Measurements from ENCODE around the gene TNNC1. TPM values are rescaled to one million over a fixed set of nuclear protein-coding genes. Genes with fewer than 3 reads are reported as not detected.

Gene TNNC1
- total RNA-seq, 1 experiment from 2014 or later, result 5.6 TPM

DNA sequence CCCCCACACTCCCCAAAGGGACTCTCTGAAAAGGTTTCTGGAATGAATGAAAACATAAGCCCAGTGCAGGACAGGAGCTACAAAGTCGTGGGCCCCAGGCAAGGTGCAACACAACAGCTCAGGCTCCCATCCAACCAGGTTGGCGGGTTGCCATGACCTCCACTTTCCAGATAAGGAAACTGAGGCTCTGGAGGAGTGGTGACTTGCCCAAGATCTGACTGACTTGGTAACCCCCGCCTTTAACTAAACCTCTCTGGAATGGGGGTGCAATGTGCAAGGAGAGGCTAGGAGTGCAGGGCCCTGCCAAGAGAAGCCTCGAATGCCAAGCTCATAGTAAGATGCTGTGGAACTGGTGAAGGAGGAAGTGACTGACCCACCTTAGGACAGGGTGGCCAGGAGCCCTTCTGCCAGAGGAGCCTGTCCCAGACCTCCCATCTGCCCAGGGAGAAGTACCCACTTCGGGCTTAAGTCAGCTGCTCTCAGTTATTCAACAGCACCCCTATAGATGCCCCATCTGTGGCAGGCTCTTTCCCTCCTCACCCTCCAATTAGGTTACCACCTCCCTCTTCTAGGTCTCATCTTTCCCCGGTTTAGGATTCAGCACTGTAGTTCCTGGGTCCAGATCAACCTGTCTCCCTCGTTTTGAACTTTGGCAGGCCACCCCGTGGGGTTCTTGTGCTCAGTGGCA is 553 bp upstream of the TNNC1 start:
- H3K4me3 Mint-ChIP-seq, result peak overlapping the region; percentile 89 to 96
- Histone ChIP-seq H3K27ac (ENCODE audit: insufficient read length, low read depth, low read length) (no peak overlapping the region), H3T11ph (ENCODE audit: low read length) (no peak overlapping the region), H2BK20ac (ENCODE audit: low read depth, low read length, poor library complexity, severe bottlenecking) (no peak overlapping the region), H2BK5ac (ENCODE audit: insufficient read length, low read length) (no peak overlapping the region), H2BK120ac (ENCODE audit: low read depth, low read length, poor library complexity, severe bottlenecking) (no peak overlapping the region), H3K4me1 (ENCODE audit: insufficient read depth, low read length) (no peaks in the 10 kb centered on the region; the same call in 1 of the 2 replicates), H2BK12ac (ENCODE audit: insufficient read length, low read depth, low read length) (no peak overlapping the region), H3K4ac (ENCODE audit: low read depth, low read length) (no peak overlapping the region), H2AFZ (ENCODE audit: low read length) (no peak overlapping the region), H4K91ac (ENCODE audit: insufficient read length, low read depth, low read length) (no peak overlapping the region), H3K9me3 (ENCODE audit: control insufficient read depth, low read depth, low read length) (no peaks in the 10 kb centered on the region), H3K56ac (ENCODE audit: insufficient read length, low read depth, low read length) (no peak overlapping the region), H3K79me2 (ENCODE audit: insufficient read depth, low read length) (peaks cover 4% of the 10 kb centered on the region; the same call in 1 of the 2 replicates), H3K23ac (ENCODE audit: insufficient read length, low read depth, low read length) (no peak overlapping the region), H3K4me2 (ENCODE audit: insufficient read depth, insufficient read length, low read length) (no peak overlapping the region), H3K18ac (ENCODE audit: insufficient read length, low read depth, low read length) (no peak overlapping the region), H3K14ac (ENCODE audit: insufficient read depth, low read length) (no peak overlapping the region), H3K9ac (ENCODE audit: extremely low read depth, insufficient read length, low read length) (no peak overlapping the region), H3K27me3 (ENCODE audit: insufficient read depth, low read length) (no peaks in the 10 kb centered on the region), H2BK15ac (ENCODE audit: low read depth, low read length) (no peak overlapping the region), H4K5ac (ENCODE audit: insufficient read length, low read depth, low read length) (no peak overlapping the region), H2AK5ac (ENCODE audit: insufficient read length, low read length) (no peak overlapping the region), H3K23me2 (ENCODE audit: insufficient read length, low read depth, low read length, poor library complexity, severe bottlenecking) (peaks cover 4% of the 10 kb centered on the region), H4K8ac (replicated peaks; ENCODE audit: insufficient read length, low read depth, low read length) (no peak overlapping the region), H4K20me1 (ENCODE audit: control insufficient read depth, insufficient read depth, insufficient read length) (no peaks in the 10 kb centered on the region), H3K79me1 (ENCODE audit: insufficient read depth, low read depth, low read length, poor library complexity, severe bottlenecking) (peaks cover 5% of the 10 kb centered on the region)
- H3K4me1 Mint-ChIP-seq, result peaks cover 38 to 59% of the 10 kb centered on the region in 2 experiments
- H3K9me3 Mint-ChIP-seq, result no peaks in the 10 kb centered on the region
- TF ChIP-seq, protein P1, sequence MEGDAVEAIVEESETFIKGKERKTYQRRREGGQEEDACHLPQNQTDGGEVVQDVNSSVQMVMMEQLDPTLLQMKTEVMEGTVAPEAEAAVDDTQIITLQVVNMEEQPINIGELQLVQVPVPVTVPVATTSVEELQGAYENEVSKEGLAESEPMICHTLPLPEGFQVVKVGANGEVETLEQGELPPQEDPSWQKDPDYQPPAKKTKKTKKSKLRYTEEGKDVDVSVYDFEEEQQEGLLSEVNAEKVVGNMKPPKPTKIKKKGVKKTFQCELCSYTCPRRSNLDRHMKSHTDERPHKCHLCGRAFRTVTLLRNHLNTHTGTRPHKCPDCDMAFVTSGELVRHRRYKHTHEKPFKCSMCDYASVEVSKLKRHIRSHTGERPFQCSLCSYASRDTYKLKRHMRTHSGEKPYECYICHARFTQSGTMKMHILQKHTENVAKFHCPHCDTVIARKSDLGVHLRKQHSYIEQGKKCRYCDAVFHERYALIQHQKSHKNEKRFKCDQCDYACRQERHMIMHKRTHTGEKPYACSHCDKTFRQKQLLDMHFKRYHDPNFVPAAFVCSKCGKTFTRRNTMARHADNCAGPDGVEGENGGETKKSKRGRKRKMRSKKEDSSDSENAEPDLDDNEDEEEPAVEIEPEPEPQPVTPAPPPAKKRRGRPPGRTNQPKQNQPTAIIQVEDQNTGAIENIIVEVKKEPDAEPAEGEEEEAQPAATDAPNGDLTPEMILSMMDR (conservative IDR thresholded peaks at IDR 0.05), result no peak
- no peaks in the 10 kb centered on the region; the same call in 1 of the 2 replicates for H3K27me3 Mint-ChIP-seq (ENCODE audit: low read depth)
- peak overlapping the region in 2 of 3 experiments; percentile 24 to 89; a peak in 2 of 7 replicates for H3K27ac Mint-ChIP-seq
- DNase-seq, result peak; percentile 13
- WGBS (ENCODE audit: extremely low coverage, insufficient read length, low lambda C conversion rate), result no CpG with 5 or more reads among the region's 8 CpGs
- peaks cover 14 to 24% (median 24%) of the 10 kb centered on the region in 3 experiments for H3K36me3 Mint-ChIP-seq (ENCODE audit: insufficient read depth in 1 of 3, low read depth in 3 of 3)
